Esophagus muscularis mucosa (tissue), 4 donors: ENCODE data around the gene DISC1.

Source experiments
- CTCF ChIP-seq, 3 experiments: fragments of 200-600 bp in 2 of 3; fragments of 450-650 bp in 1 of 3; sonication (generic) in 2 of 3; IDR thresholded peaks; one replicate each; pipeline ENCODE4 v1.5.1; 2017 to 2019; ENCODE audit warnings: antibody characterized with exemption in 3 of 3, mild to moderate bottlenecking in 2 of 3, moderate library complexity in 1 of 3
- EP300 ChIP-seq: sonication (generic); formaldehyde crosslinking; IDR thresholded peaks from one replicate; pipeline ENCODE4 v1.6.1; 2017; ENCODE audit warnings: antibody characterized with exemption
- POLR2A ChIP-seq: fragments of 450-650 bp; IDR thresholded peaks from one replicate; pipeline ENCODE4 v1.6.1; 2017; ENCODE audit warnings: antibody characterized with exemption, moderate library complexity, mild to moderate bottlenecking, low read depth
- POLR2AphosphoS5 ChIP-seq, 2 donors: sonication (generic); formaldehyde crosslinking; IDR thresholded peaks; one replicate each; pipeline ENCODE4 v1.6.1; 2017; ENCODE audit warnings: antibody characterized with exemption in 2 of 2

- no peak for TF ChIP-seq POLR2AphosphoS5 (IDR thresholded peaks at IDR 0.05)
- TF ChIP-seq EP300, result no peak
- no peak for TF ChIP-seq POLR2A
- no peak for TF ChIP-seq CTCF (IDR thresholded peaks at IDR 0.05)
These were observed 233.9 kb downstream of the DISC1 start for GRCh38 chr1:231860221-231861088.
